DMS153 treated with DMSO at 0.1 percent for 48 hours (cell line): ENCODE results near the gene MDC1.

ENCODE experiments used
- DNase-seq: peaks from one replicate; lab custom pipeline; 2025; ENCODE audit not compliant: unreplicated experiment; lab: John Stamatoyannopoulos, UW

MDC1 gene

DNA sequence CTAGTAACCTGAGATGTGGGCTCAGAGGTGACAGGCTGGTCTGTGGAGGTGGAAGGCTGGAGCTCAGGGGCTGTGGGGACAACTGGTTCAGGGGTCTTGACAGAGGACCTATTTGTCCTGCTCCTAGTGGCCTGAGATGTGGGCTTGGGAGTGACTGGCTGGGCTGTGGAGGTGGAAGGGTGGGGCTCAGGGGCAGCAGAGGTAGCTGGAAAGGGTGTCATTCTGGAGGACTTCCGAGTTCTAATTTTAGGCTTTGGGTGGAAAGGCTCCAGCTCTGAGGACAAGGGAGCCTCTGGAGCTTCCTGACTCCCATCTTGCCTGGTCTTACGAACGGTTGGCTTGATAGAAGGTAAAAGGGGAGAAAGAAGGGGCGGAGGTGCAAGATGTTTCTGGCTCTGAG, 11.5 kb downstream of the MDC1 start:
- no peak for DNase-seq

- no peak for DNase-seq
Observed at GRCh38 chr6:30703821-30704220, 13.3 kb downstream of the MDC1 start.

DNA sequence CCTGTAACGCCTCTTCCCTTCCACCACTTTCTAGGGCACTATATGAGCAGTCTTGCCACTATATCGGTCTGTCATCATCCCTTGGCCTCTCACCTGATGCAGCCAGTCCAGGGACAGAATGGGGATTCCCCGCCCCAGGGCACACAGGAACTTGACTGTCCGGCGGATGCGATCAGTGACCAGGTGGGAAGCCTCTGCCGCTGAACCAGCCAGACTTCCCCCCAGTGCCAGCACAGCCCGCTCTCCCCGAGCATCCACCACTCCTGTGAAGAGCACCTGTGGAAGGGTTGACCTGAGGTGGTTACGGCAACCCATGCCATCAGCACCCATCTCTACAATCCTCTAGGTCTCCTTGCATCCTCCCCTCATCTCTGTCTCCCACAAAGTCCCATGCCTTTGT, 14.1 kb downstream of the MDC1 start:
- no peak for DNase-seq

DNA sequence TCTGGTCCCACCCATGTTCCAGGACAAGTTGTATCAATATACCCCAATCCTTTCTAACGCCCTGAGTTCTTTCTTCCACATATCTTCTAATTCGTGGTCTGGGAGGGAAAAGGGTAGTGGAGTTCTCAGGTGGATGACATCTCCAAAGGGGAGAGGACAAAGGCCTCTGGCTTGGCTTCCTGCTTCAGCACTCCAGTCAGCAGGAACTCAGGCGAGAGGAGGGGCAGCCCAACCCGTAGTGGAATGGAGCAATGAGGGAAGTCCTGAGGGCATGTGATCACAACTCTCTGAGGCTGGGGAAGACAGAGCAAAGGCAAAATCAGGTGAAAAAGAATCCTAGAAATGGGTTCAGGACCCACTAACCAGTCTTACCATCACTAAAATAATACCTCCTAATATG, 16.7 kb downstream of the MDC1 start:
- no peak for DNase-seq

DNA sequence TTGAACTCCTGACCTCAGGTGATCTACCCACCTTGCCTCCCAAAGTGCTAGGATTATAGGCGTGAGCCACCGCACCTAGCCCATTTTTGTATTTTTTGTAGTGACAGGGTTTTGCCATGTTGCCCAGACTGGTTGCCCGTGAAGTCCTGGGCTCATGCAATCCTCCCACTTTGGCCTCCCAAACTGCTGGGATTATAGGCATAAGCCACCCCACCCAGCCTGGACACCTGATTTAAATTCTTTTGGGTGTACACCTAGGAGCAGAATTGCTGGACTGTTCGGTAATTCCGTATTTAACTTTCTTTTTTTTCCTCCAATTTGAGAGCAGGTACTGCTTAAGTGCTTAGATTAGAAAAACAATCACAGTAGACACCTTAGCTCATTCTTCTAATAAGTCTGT, 20.6 kb downstream of the MDC1 start:
- no peak for DNase-seq

DNA sequence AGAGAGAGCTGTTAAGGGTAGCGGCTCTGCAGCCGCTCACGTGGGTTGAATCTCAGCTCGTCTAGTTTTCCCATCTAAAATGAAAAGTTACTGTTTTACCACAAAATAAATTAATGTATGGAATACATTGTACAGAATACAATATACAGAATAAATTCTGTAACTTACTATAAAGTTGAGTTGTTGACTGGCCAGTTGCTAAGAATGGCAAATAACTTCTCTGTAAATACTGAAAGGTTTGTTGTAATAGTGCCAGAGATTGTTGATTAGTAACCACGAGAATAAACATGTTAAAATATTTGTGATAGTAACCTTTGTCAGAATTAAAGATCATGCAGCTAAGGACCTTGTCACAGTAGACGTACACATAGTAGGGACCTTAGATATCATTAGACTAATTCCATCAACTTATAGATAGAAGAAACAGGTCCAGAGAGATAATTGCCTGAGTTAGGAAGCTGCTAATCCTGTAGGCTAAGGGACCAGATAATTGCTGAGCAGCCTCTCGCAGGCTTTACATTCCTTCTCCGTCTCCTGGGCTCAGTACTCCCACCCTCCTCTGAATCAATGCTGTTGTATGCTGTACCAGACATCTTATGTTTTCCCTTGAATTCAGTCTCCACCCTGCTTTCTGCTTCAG, 25.8 kb downstream of the MDC1 start:
- peak; percentile 6 for DNase-seq

- DNase-seq, result peak; percentile 74
Observed at GRCh38 chr6:30690403-30691207, 26.5 kb downstream of the MDC1 start, which contains the start of gene NRM. TSS of gene NRM (minus strand) at chr6:30690984. CDS start at chr6:30690974, 10 bp downstream.

DNA sequence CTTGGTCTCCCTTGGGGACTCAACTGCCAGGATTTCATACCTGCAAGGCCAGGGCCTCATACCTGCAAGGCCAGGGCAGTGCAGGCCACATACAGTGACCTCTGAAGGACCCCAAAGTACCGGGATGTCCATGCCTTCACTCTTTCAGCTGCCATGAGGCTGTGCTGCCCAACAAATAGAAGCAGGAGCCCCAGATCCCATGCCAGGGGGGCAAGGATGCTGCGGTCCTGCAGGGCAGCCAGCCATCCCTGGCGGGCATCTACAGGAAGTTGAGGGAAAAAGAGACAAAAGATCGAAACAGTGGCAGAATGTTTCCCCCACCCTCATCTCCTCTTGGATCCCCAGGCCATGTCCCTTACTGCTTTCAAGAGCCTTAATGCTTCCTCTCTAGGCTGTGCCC, 27.1 kb downstream of the MDC1 start:
- peak; percentile 2 for DNase-seq

DNA sequence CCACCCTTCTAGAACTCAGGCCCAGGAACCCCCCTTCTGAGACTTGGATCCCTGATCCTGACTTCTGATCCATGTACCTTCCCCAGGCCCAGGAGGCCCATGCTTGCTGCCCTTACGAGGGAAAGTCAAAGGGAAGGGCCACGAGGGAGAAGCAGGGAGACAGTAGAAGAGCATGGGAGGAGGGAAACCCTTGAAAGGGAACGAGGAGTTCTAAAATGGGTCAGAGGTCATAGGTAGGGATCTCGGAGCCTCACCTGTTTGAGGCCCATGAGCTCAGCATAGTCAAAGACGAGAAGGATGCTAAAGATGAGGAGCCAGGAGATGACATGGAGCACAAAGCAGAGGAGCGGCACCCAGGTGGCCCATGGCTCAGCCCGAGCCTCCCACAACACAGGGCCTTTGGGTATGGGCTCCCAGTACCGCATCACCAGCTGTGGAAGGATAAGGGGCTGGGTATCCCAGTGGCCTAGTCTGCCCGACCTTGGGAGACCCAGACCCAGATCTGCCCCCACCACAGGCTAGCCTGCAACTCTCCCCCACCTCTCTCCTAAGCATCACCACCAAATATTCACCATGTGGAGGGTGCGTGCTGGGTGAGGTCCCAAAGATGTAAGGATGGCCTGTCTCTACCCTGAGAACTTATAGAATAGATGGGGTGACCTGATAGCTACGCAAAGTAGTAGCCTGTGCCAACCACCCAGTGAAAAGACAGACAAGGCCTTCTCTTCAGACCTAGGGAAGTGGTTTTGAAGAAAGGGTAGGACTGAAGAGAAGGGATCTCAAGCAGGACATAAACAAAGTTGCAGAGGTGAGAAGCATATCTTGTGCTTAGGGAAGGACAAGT, 27.8 kb downstream of the MDC1 start:
- no peak for DNase-seq

DNA sequence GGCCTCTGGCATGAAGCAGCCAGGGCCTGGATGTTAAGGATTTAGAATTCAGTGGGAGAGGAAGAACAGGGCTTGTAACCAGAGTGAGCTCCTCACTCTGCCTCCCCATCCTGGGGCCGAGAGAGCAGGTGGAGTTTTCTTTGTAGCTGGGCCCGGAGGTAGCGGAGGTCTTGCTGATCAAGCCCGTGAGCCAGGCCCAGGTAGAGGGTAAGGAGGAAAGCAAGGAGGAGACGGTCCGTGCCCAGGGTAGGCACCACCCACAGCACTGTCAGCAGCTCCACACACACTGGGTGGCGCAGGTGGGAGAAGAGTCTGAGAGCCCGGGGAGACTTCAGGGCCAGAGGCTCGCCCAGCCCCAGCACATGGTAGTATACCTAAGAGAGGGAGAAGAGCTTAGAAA, 28.5 kb downstream of the MDC1 start:
- DNase-seq, result no peak

GRCh38 chr6:30687659-30688431, 29.2 kb downstream of the MDC1 start:
- DNase-seq, result no peak

GRCh38 chr6:30686908-30687658, 30.0 kb downstream of the MDC1 start:
- DNase-seq, result peak; percentile 88

- DNase-seq, result peak; percentile 7
Observed at GRCh38 chr6:30686009-30686907, 30.8 kb downstream of the MDC1 start, which contains the start of gene PPP1R18. TSS of gene PPP1R18 (minus strand) at chr6:30686645. CDS start at chr6:30686018, 627 bp downstream.

DNA sequence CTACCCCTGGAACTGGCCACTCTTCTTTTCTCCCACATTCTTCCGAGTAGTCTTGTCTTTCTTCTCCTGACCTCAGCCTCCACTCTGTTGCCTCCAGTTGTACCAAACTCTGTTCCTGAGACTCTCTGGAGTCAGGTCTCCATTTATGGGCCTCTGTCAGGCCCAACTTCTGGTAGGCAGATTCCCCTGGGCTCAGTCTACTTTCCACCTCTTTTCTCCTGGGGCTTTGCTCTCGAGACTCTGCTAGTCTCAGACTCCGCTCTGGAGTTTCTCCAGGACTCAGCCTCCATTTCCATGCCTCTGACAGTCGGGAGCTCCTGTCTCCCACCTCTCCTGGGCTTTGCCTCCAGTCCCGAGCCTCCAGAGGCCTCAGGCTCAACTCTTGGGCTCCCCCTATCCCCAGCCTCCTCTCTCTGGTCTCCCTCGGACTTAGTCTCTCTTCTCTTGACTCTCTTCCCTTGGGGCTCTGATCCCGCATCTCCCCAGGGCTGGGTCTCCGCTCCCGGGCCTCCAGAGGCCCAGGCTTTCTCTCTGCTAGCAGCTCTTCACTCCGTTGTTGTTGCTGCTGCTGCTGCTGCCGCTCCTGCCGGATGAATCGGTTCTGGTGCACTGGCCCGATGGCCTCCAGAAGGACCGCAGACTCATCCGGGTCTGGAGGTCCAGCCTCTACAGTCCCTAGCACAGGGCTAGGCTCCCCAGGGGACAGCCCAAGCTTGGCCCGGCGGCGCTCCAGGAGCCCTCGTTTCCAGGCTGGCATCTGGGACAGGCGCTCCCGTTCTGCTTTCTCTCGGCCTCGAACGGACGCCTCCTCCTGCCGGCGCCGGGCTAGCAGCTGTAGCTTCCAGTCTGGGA, 31.7 kb downstream of the MDC1 start:
- no peak for DNase-seq

DNA sequence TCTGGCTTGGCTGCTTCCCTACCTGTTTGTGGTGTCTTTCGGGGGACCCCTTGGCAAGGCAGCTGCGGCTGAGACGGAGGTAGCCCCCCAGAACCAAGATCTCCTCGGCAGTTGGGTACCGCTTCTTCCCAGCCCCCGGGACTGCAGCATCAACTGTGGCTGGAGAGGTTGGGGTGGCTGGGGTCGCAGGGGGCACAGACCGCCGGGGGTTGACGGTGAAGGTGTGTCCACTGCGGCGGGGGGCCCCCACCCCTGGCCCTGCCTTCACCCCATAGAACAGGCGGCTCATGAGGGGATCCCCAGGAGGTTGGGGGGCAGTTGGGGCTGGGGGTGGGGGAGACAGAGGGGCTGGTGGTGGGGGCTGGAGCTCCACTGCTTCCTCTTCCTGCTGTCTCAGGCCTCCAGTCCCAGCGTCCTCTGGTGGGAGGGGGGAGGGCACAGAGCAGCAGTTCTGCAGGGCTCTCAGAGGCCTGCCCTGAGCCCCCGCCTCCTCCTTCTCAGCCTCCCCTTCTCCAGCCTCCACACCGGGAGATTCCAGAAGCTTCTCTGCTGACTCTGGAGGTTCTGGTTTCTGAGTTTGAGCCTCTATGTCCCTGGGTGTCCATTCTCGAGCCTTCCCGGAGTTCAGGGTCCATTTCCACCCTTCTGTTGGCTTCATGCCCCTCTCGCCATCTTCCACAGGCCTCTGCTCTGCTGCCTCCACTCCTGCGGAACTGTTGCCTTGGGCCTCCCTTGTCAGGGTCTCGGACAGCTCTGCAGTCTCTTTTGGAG, 32.5 kb downstream of the MDC1 start:
- no peak for DNase-seq

GRCh38 chr6:30683980-30684338, 33.1 kb downstream of the MDC1 start:
- no peak for DNase-seq

- DNase-seq, result no peak
Observed at GRCh38 chr6:30683183-30683979, 33.7 kb downstream of the MDC1 start.
